ENCODE data around the gene STARD10.
"Not testable (repeated sequence)": the region's sequence is repeated elsewhere in the genome, so short reads cannot be mapped to it uniquely, and the experiment has no call there.

Gene STARD10

GRCh38 chr11:72793425-72794367 is at the start of gene STARD10:
Gene STARD10, minus strand, starts transcription at chr11:72794047. Its CDS starts 12,866 bp downstream, at chr11:72781181.
- peak; percentile 93 for DNase-seq

- no peak for DNase-seq
Measured at GRCh38 chr11:72842653-72843330, 48.9 kb upstream of the STARD10 start.

GRCh38 chr11:72842126-72842525 is 48.3 kb upstream of the STARD10 start:
- DNase-seq: no peak

- DNase-seq: no peak
Measured at GRCh38 chr11:72841397-72841796, 47.5 kb upstream of the STARD10 start.

- DNase-seq: no peak
Measured at GRCh38 chr11:72840780-72841179, 46.9 kb upstream of the STARD10 start.

GRCh38 chr11:72838691-72839305 is 45.0 kb upstream of the STARD10 start:
- DNase-seq: no peak

- DNase-seq: no peak
Measured at GRCh38 chr11:72836111-72836510, 42.3 kb upstream of the STARD10 start.

GRCh38 chr11:72834905-72835304 is 41.1 kb upstream of the STARD10 start:
- no peak for DNase-seq

GRCh38 chr11:72833811-72834493 is 40.1 kb upstream of the STARD10 start:
- no peak for DNase-seq

GRCh38 chr11:72833083-72833733 is 39.4 kb upstream of the STARD10 start:
- DNase-seq: no peak

GRCh38 chr11:72832301-72833082 is 38.6 kb upstream of the STARD10 start:
- DNase-seq: no peak

- DNase-seq: peak; percentile 28
Measured at GRCh38 chr11:72831521-72832300, 37.9 kb upstream of the STARD10 start.

GRCh38 chr11:72829884-72830533 is 36.2 kb upstream of the STARD10 start:
- no peak for DNase-seq

- no peak for DNase-seq
Measured at GRCh38 chr11:72829178-72829577, 35.3 kb upstream of the STARD10 start.

GRCh38 chr11:72828692-72829101 is 34.9 kb upstream of the STARD10 start:
- DNase-seq: no peak

- no peak for DNase-seq
Measured at GRCh38 chr11:72828081-72828567, 34.3 kb upstream of the STARD10 start.

GRCh38 chr11:72827656-72828055 is 33.8 kb upstream of the STARD10 start:
- not testable (repeated sequence) for DNase-seq

GRCh38 chr11:72826942-72827480 is 33.2 kb upstream of the STARD10 start:
- DNase-seq: no peak

GRCh38 chr11:72826191-72826941 is 32.5 kb upstream of the STARD10 start:
- no peak for DNase-seq
